SU-DHL-6 (cell line): ENCODE results near the gene WIPI1.

Experiments
- H2AFZ ChIP-seq: fragments of 200-600 bp; sonication (generic); 2 replicates; pipeline ENCODE4 v1.6.1; 2014; ENCODE audit warnings: low read depth, mild to moderate bottlenecking, moderate library complexity, mixed read lengths, antibody characterized with exemption, low read length; ENCODE audit not compliant: severe bottlenecking
- H3F3A ChIP-seq: fragments of 200-600 bp; shearing (Covaris generic); 2 replicates; pipeline ENCODE4 v1.6.0; 2016; ENCODE audit warnings: antibody characterized with exemption, mild to moderate bottlenecking; ENCODE audit not compliant: insufficient read depth
- H3K27ac ChIP-seq: fragments of 200-600 bp; sonication (generic); 2 replicates; pipeline ENCODE4 v1.5.1; 2016; ENCODE audit warnings: low read depth, mild to moderate bottlenecking, low read length, moderate library complexity, mixed read lengths
- H3K27me3 ChIP-seq: fragments of 200-600 bp; sonication (generic), shearing (Covaris generic); 2 replicates; pipeline ENCODE4 v1.6.0; 2014; ENCODE audit warnings: mild to moderate bottlenecking, low read length
- H3K36me3 ChIP-seq: fragments of 200-600 bp; sonication (generic); 2 replicates; pipeline ENCODE4 v1.6.1; 2014; ENCODE audit warnings: mild to moderate bottlenecking, low read length, mixed read lengths
- H3K4me2 ChIP-seq: fragments of 300-600, 200-600 bp; shearing (Covaris generic), sonication (generic); 2 replicates; pipeline ENCODE4 v1.6.0; 2014; ENCODE audit warnings: low read length, low read depth, mild to moderate bottlenecking; ENCODE audit not compliant: poor library complexity, severe bottlenecking
- H3K4me3 ChIP-seq: fragments of 200-600 bp; sonication (generic); 2 replicates; pipeline ENCODE4 v1.5.1; 2014; ENCODE audit warnings: antibody characterized with exemption, low read length, mild to moderate bottlenecking, mixed read lengths; ENCODE audit not compliant: insufficient read depth, poor library complexity, severe bottlenecking
- H3K79me2 ChIP-seq: fragments of 200-600 bp; sonication (generic); 2 replicates; pipeline ENCODE4 v1.6.1; 2014; ENCODE audit warnings: mild to moderate bottlenecking, low read length, moderate library complexity; ENCODE audit not compliant: insufficient read depth
- H3K9ac ChIP-seq: fragments of 200-600 bp; sonication (generic); 2 replicates; pipeline ENCODE4 v1.7.0; 2014; ENCODE audit warnings: mild to moderate bottlenecking, low read length
- H3K9me2 ChIP-seq: fragments of 200-600 bp; sonication (generic); replicated peaks from 2 replicates; pipeline ENCODE4 v1.6.1; 2014; ENCODE audit warnings: low read length; ENCODE audit not compliant: insufficient read depth
- H3K9me3 ChIP-seq: fragments of 200-600 bp; sonication (generic); 2 replicates; pipeline ENCODE4 v1.6.1; 2014; ENCODE audit warnings: low read length, mixed read lengths; ENCODE audit not compliant: insufficient read depth
- H4K20me1 ChIP-seq: fragments of 200-600 bp; sonication (generic); 2 replicates; pipeline ENCODE4 v1.6.1; 2014; ENCODE audit warnings: low read depth, mild to moderate bottlenecking, antibody characterized with exemption, low read length, moderate library complexity, mixed read lengths
- CTCF ChIP-seq: fragments of 200-600 bp; sonication (generic); IDR thresholded peaks from one replicate; pipeline ENCODE4 v1.5.1; 2017; ENCODE audit warnings: antibody characterized with exemption, mild to moderate bottlenecking, low read length, moderate library complexity; ENCODE audit not compliant: insufficient read depth, poor library complexity, severe bottlenecking
- EZH2phosphoT487 ChIP-seq: fragments of 200-600 bp; sonication (generic), shearing (Covaris generic); conservative IDR thresholded peaks from 2 replicates; pipeline ENCODE4 v1.6.1; 2018; ENCODE audit warnings: mild to moderate bottlenecking, antibody characterized with exemption, low read length, moderate library complexity, mixed read lengths

WIPI1 gene

GRCh38 chr17:68499587-68499986 lies 42.3 kb upstream of the WIPI1 start:
- H3K36me3 ChIP-seq = no peaks in the 10 kb centered on the region
- no peak overlapping the region for H3K27ac ChIP-seq
- no peaks in the 10 kb centered on the region for H3K79me2 ChIP-seq
- H3K4me2 ChIP-seq = no peak overlapping the region
- H3K9ac ChIP-seq = no peak overlapping the region
- no peak for TF ChIP-seq CTCF
- TF ChIP-seq EZH2phosphoT487 = no peak
- H4K20me1 ChIP-seq = no peaks in the 10 kb centered on the region
- peaks cover 4% of the 10 kb centered on the region; the same call in 1 of the 2 replicates for H3F3A ChIP-seq
- no peaks in the 10 kb centered on the region for H3K9me3 ChIP-seq
- no peaks in the 10 kb centered on the region for H3K9me2 ChIP-seq
- H3K27me3 ChIP-seq = no peaks in the 10 kb centered on the region
- no peak overlapping the region for H3K4me3 ChIP-seq
- H2AFZ ChIP-seq = no peak overlapping the region

- Histone ChIP-seq H3K9me2 (no peaks in the 10 kb centered on the region), H3K27me3 (no peaks in the 10 kb centered on the region), H3K79me2 (no peaks in the 10 kb centered on the region), H2AFZ (peak overlapping the region; percentile 22), H3K9me3 (no peaks in the 10 kb centered on the region), H3F3A (peaks cover 4% of the 10 kb centered on the region; the same call in 1 of the 2 replicates), H4K20me1 (no peaks in the 10 kb centered on the region), H3K27ac (peak overlapping the region; percentile 68), H3K9ac (no peak overlapping the region), H3K4me2 (peak overlapping the region; percentile 47), H3K36me3 (no peaks in the 10 kb centered on the region), H3K4me3 (no peak overlapping the region)
- TF ChIP-seq EZH2phosphoT487 = no peak
- no peak for TF ChIP-seq CTCF
Measured at GRCh38 chr17:68498479-68499326, 41.4 kb upstream of the WIPI1 start.

- Histone ChIP-seq H3K36me3 (no peaks in the 10 kb centered on the region), H3K4me2 (peak overlapping the region; percentile 47), H3K27me3 (no peaks in the 10 kb centered on the region), H3K9me3 (no peaks in the 10 kb centered on the region), H2AFZ (peak overlapping the region; percentile 22), H3F3A (peaks cover 4% of the 10 kb centered on the region; the same call in 1 of the 2 replicates), H4K20me1 (no peaks in the 10 kb centered on the region), H3K9ac (no peak overlapping the region), H3K27ac (peak overlapping the region; percentile 68), H3K9me2 (no peaks in the 10 kb centered on the region), H3K4me3 (no peak overlapping the region), H3K79me2 (no peaks in the 10 kb centered on the region)
- TF ChIP-seq CTCF (no peak), EZH2phosphoT487 (no peak)
Measured at GRCh38 chr17:68497885-68498319, 40.6 kb upstream of the WIPI1 start.
